Mesenteric fat pad (tissue), 1 donor: ENCODE measurements around the gene TCF19. TPM values are rescaled to one million over a fixed set of nuclear protein-coding genes. Genes with fewer than 3 reads are reported as not detected.

Source experiments
- DNase-seq: peaks from one replicate; pipeline ENCODE4 v3.0.0-alpha.2; 2020; ENCODE audit warnings: low spot score
- total RNA-seq: library from RNA; stranded (reverse); fragmentation: NEBNext Ultra II Directional; extraction: Animal tissue kit (Norgen Biotek cat#: 25700); gene quantifications from one replicate; pipeline ENCODE4 v1.2.1, GENCODE V29; 2021
- donor health status: DM: yes; HTN: yes; CAD: no.

TCF19 gene
- total RNA-seq, 1 donor from 2014 or later, result 2.1 TPM

DNA sequence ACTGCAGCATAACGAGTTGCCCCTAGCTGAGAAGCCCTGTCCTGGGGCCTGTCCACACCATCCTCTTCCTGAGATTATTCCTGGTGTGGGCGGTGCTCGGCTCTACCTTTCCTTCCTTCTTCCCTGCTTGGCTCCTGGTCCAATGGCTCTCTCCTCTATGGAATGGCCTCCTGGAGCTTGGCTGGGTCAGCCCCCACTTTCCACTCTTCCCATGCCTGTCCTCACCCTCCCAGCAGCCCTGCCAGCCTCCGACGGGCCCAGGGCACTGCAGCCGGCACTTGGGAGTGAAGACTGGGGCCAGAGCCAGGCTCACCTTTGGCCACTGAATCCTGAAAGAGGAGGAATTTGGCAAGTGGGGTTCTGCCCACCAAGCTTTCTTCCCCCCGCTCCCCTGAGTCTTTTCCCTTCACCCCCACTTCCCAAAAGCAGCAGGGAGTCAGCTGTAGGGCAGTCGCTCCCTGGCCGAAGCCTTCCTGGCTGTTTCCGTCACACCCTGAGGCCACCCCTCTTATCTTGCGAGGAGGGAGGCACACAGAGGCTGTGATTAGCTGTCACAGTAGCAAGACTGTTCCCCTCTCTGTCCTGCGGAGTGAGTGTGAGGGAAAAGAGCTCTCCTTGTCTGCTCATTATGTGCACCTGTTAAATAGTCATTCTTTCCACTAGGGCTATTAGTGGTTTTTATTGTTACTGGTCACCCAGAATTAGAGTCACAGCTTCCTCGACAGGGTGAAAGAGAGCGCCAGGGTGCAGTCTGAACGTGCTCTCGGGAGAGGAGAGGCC, 31.8 kb upstream of the TCF19 start:
- DNase-seq, result no peak

DNA sequence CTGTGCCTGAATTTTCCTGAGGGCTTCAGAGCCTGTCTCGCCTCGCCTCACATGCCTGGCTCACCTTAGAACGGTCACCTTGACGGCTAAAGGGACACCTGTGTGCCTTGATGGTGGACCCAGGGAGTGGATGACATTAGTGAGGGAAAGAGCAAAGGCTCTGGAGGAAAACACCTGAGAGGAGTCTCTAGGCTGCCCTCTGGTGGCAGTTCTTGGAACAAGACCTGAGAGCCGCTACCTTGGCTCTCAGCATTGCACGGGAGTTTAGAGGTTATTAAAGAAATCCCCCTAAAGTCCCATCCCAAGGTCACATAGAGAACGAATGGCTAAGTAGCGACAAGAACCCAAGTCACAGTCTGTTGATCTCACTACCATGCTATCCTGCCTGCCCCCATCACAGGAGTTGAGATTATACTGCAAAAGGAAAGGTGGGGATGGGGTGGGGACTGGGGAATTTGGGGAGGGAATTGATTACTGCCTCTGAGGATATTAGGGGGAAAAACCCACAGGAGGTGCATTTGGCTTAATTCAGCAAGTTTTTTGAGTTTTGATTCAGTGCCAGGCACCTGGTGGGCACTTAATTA, 30.2 kb upstream of the TCF19 start:
- no peak for DNase-seq

GRCh38 chr6:31129130-31129529, 29.3 kb upstream of the TCF19 start:
- DNase-seq, result no peak

- no peak for DNase-seq
Measured at GRCh38 chr6:31130751-31131150, 27.6 kb upstream of the TCF19 start.

GRCh38 chr6:31131595-31131994, 26.8 kb upstream of the TCF19 start:
- DNase-seq, result no peak

GRCh38 chr6:31132806-31133205, 25.6 kb upstream of the TCF19 start:
- no peak for DNase-seq

GRCh38 chr6:31135710-31136109, 22.7 kb upstream of the TCF19 start:
- DNase-seq, result no peak

- no peak for DNase-seq
Measured at GRCh38 chr6:31138982-31139381, 19.4 kb upstream of the TCF19 start, which contains the start of gene PSORS1C2. PSORS1C2 (minus strand) TSS chr6:31139066; CDS start chr6:31139026, 40 bp downstream.

GRCh38 chr6:31139599-31139998, 18.8 kb upstream of the TCF19 start:
- DNase-seq, result no peak

DNA sequence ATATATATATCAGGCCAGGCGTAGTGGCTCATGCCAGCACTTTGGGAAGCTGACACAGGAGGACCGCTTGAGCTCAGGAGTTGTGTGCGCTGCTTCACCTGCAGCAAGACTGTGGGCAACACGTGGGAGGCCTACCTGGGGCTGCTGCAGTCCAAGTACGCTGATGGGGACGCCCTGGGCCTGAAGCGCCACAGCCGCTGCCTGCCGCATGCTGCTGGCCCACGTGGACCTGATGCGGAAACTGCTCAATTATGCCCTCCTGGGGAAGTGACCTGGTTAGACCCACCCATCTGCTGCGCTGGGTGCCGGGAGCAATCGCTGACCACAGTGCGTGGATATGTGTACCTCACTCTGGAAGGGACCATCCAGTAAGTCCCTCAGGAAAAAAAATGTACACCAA, 17.7 kb upstream of the TCF19 start:
- no peak for DNase-seq

DNA sequence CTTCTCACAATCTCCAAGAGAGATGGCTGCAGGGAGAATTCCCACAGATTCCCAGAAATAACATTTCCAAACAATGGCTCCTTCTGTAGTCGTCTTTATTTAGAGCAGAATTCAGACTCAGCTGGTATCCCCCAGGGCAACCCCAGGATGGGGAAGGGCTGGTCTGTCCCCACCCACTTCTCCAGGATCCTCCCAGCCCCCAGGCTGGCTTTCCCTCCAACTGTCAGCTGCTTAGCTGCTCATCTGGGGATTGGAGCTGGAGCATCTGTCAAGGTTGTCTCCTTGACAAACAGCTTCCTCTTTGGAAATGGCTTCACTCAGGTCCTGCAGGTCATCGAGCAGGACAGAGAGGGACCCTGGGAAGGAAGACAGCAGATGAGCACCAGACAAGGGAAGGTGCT, 16.0 kb upstream of the TCF19 start:
- no peak for DNase-seq

- DNase-seq, result no peak
Measured at GRCh38 chr6:31143148-31143547, 15.2 kb upstream of the TCF19 start.

DNA sequence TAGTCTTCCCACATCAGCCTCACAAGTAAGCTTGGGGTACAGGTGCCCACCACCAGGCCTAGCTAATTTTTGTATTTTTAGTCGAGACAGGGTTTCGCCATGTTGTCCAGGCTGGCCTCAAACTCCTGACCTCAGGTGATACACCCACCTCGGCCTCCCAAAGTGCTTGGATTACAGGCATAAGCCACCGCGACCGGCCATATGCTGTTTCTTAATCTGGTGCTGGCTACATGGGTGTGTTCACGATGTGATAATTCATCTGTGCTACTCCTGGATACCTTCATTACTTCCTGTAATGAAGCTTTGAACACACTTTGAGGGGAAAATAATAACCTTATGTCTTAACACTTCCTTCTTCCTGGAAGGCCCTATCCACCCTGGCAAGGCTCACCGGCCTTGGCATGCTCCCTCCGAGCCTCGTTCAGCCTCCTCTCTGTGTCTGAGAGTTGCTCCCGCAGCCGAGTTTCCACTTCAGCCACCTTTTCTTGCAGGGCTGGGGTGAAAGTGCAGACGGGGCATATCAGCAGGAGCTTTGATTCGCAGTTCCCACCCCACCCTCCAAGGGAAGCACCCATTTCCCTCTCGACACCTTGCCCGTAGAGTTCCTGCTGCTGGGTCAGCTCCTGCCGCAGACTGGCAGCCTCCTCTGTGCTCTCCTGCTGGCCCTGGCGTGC, 14.0 kb upstream of the TCF19 start:
- DNase-seq, result no peak

DNA sequence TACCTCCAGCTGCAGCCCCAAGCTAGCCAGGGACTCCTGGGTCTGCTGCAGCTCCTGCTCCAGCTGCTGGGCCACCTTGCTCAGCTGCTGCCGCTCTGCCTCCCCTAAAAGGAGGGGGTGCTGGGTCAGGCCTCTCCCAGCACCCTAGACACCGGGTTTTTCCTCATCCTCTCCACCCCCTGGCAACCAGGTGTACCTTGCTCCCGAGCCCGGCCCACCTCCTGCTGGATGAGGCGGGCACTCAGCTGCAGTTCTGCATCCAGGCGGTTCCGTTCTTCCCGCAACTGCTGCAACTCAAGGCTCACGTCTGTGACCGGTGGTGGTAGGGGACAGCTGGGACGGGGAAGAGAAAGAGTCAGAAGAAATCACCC, 13.4 kb upstream of the TCF19 start:
- no peak for DNase-seq

GRCh38 chr6:31145386-31145785, 13.0 kb upstream of the TCF19 start:
- DNase-seq, result no peak

DNA sequence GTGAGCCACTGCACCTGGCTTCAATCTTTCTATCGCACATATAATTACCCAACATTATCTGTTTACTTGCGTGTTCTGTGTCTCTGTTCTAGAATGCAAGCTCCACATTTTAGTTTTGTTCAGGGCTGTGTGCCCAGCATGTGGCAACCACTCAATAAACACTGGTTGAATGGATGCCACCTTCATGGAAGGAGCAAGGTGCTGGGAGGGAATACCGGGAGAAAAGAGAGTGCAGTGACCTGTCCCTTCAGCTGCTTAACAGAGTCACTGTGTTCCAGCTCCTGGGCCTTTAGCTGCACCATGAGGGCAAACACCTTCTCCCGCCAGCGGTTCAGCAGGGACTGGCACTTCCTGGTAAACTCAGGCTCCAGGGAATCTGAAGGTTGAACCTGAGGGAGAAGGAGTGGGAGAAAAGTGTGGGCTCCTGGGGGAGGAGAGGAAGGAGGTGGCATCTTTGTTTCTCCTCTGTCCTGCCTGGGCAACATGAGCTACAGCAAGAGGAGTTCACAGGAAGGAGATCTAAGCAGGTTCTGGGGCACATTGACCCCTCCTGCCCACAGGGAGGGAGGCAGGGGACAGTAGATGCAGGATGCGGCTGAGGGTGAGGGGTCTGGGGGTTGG, 8.5 kb upstream of the TCF19 start:
- no peak for DNase-seq

DNA sequence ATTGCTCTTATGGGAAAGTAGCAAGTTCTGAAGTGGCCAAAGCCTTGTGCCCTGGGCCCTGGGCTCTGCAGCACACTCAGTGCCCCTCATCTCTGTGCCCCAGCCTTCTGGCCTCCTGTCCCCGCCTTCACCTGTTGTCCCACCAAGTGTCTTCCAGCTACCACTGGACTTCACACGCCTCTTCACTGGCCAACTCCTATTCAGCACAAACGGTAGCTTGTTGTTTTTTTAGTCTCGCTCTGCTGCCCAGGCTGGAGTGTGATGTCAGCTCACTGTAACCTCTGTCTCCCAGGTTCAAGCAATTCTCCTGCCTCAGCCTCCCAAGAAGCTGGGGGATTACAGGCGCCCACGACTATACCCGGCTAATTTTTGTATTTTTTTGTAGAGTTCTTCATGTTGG, 5.6 kb upstream of the TCF19 start:
- DNase-seq, result no peak

DNA sequence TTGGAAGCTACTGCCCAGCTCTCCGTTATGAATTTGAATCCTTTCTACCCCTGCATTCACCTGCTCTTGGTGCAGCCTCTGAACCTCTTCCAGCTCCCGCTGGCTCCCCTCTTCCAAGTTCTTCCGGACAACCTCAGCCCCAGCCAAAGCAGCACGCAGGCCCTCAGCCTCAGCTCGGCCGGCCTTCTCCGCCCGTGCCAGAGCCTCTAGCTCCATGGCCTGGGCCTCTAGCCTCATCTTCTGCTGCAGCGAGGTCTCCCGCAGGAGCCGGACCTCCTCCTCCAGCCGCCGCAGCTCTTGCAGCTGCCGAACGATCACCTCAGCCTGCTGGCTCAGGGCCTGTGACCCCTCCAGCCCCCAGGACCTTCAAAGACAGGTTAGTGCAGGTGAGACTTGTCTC, 4.0 kb upstream of the TCF19 start:
- DNase-seq, result no peak

DNA sequence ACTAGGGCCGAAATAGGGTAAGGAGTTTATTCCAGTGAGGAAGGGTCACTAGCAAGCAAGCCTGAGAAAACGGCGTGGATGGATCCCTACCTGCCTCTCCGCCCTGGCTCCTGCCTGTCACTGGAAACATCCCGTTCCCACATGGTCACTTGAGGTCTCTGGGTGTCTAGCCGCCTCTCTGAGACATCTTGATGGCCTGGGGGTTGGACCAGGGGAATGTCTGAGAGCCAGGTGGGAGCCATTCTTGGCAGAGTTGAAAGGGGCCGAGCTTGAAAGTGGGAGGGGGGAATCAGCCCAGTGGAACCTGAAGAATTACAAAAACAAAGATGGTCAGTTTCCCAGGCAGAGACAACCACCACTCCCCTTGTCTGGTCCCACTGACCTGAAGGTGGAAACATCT, 1.7 kb upstream of the TCF19 start:
- no peak for DNase-seq

DNA sequence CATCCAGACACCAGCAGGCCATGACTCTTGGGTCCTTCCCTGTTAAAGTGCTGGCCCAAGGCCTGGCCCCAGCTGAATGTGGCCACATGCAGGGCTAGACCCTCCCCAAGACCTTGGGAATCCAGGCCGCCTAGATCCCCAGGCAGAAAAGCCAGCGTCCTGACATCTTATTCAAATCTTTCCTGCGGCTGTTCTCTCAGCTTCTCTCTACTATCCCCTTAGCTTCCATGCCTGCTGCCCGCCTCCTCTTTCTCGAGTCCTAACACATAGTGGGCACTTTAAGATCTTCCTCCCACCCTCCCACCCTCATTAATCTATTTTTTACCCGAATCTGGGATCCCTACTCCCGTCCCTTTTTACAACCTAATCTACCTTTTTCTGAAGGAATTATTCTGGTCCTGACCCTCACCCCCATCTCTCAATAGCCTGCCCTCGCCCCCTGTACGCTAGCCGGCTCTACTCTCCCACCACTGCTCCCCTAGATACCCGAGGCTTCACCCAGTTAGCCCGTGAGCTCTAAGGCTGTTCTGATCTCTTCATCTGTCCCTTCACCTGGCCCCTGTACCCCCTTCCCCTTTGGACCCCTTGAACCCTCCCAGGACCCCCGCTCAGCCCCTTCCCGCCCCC, 763 bp upstream of the TCF19 start, which contains the start of gene CCHCR1:
CCHCR1 (minus strand) TSS at position 290 of the 627 bp plus-strand sequence; CDS start at position 88, 202 bp downstream.
- no peak for DNase-seq
